Brain microvascular endothelial cell (primary cell): ENCODE results near the gene CBLC.
A peak's percentile ranks its signal among the peaks of the same experiment; 100 is the strongest.

ENCODE experiments used
- DNase-seq: peaks from one replicate; pipeline ENCODE4 v3.0.0-alpha.2; 2020
- H3K27ac ChIP-seq: fragments of 250-450 bp; sonication (Bioruptor Pico); 2 replicates; pipeline ENCODE4 v1.5.1; 2020; ENCODE audit warnings: mild to moderate bottlenecking, moderate library complexity
- H3K27me3 ChIP-seq: fragments of 250-450 bp; sonication (Bioruptor Pico); replicated peaks from 2 replicates; pipeline ENCODE4 v1.5.1; 2020; ENCODE audit warnings: mild to moderate bottlenecking
- H3K36me3 ChIP-seq: fragments of 250-450 bp; sonication (Bioruptor Pico); replicated peaks from 2 replicates; pipeline ENCODE4 v1.5.1; 2020; ENCODE audit warnings: mild to moderate bottlenecking
- H3K4me3 ChIP-seq: 2 replicates; pipeline ENCODE4 v1.5.1; 2011; ENCODE audit warnings: low read depth, mild to moderate bottlenecking, control low read depth, low read length, moderate library complexity
- in situ Hi-C: cut with HindIII; loops from 2 replicates; pipeline ENCODE4 v1.10.0; 2017; ENCODE audit warnings: low sequenced_read_pairs, low pct_ligation_motif_present
- TF ChIP-seq, protein P1 (sequence below): IDR thresholded peaks from 2 replicates; pipeline ENCODE4 v1.5.1; 2011; ENCODE audit warnings: low read depth, mild to moderate bottlenecking, moderate library complexity, low read length, control low read depth, inconsistent platforms; ENCODE audit errors: missing control alignments

CBLC gene

DNA sequence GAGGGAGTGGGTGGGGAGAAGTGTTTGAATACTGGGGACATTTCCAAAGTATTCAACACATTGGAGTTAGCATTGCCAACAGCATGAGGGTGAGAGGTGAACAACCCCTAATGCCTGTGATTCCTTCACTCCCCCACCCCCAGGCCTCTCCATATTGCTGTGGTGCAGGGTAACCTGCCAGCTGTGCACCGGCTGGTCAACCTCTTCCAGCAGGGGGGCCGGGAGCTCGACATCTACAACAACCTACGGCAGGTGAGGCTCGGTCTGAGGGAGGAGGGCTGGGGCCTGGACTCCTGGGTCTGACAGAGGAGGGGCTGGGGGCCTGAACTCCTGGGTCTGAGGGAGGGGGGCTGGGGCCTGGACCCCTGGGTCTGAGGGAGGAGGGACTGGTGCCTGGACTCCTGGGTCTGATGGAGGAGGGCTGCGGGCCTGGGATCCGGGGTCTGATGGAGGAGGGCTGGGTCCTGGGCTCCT, 21.6 kb upstream of the CBLC start:
- Histone ChIP-seq H3K36me3 (peaks cover 62% of the 10 kb centered on the region), H3K27me3 (no peaks in the 10 kb centered on the region), H3K4me3 (no peak overlapping the region), H3K27ac (no peak overlapping the region)
- in situ Hi-C loops = no loop called here
- TF ChIP-seq, protein P1, sequence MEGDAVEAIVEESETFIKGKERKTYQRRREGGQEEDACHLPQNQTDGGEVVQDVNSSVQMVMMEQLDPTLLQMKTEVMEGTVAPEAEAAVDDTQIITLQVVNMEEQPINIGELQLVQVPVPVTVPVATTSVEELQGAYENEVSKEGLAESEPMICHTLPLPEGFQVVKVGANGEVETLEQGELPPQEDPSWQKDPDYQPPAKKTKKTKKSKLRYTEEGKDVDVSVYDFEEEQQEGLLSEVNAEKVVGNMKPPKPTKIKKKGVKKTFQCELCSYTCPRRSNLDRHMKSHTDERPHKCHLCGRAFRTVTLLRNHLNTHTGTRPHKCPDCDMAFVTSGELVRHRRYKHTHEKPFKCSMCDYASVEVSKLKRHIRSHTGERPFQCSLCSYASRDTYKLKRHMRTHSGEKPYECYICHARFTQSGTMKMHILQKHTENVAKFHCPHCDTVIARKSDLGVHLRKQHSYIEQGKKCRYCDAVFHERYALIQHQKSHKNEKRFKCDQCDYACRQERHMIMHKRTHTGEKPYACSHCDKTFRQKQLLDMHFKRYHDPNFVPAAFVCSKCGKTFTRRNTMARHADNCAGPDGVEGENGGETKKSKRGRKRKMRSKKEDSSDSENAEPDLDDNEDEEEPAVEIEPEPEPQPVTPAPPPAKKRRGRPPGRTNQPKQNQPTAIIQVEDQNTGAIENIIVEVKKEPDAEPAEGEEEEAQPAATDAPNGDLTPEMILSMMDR = no peak
- DNase-seq = no peak

DNA sequence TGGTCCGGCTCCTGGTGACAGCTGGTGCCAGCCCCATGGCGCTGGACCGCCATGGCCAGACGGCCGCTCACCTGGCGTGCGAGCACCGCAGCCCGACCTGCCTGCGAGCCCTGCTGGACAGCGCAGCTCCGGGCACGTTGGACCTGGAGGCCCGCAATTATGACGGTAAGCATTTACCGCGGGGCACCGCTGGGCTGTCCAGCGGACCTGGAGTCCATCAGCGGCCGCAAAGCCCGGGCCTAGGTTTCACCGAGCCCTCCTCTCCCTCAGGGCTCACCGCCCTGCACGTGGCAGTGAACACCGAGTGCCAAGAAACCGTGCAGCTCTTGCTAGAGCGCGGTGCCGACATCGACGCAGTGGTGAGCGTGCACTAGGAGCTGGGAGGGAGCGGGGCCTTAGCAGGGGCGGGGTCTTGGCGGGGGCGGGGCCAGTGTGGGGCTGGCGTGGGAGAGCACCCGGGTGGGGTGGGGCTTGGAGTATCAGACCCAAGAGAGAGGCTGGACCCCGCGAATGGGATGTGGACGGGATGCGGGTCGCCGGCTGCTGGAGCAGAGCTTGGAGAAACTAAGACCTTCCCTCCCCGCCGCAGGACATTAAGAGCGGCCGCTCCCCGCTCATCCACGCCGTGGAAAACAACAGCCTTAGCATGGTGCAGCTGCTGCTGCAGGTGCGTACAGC, 20.5 kb upstream of the CBLC start:
- peaks cover 59% of the 10 kb centered on the region for H3K36me3 ChIP-seq
- no peaks in the 10 kb centered on the region for H3K27me3 ChIP-seq
- TF ChIP-seq, protein P1 = no peak
- no peak for DNase-seq
- H3K27ac ChIP-seq = peak overlapping the region; percentile 19
- in situ Hi-C loops = no loop called here
- H3K4me3 ChIP-seq = peak overlapping the region; percentile 64

DNA sequence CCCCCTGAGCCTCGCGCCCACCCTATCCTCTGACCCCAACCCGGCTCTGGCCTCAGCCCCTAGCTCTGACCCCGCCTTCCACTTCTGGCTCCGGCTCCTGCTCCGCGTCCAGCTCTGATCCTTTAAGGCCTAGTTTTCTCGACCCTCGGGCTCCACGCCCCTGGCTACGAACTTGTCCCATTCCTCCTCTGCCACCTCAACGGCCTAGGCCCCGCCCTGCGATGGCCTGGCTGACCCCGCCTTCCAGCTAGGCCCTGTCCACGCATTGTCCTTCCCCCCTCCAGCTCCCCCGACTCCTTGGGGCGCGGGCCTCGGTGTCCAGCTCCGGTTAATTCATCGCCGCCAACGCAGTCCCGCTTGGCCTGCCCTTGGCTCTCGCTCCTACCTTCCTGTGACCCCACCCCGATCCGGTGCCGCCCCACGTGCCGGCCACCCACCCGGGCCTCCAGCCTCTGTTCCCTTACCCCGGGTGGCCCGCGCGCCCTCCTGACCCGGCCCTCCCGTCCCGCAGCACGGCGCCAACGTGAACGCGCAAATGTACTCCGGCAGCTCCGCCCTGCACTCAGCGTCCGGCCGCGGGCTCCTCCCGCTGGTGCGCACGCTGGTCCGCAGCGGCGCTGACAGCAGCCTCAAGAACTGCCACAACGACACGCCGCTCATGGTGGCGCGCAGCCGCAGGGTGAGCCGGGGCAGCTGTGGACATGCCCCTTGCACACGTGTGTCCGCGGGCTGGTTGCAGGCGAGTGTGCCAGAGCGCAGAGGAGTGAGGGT, 19.8 kb upstream of the CBLC start:
- peak overlapping the region; percentile 64 for H3K4me3 ChIP-seq
- H3K27ac ChIP-seq = peak overlapping the region; percentile 19
- DNase-seq = no peak
- TF ChIP-seq, protein P1 = peak; percentile 11
- in situ Hi-C loops = no loop called here
- H3K27me3 ChIP-seq = no peaks in the 10 kb centered on the region
- H3K36me3 ChIP-seq = peaks cover 52% of the 10 kb centered on the region

DNA sequence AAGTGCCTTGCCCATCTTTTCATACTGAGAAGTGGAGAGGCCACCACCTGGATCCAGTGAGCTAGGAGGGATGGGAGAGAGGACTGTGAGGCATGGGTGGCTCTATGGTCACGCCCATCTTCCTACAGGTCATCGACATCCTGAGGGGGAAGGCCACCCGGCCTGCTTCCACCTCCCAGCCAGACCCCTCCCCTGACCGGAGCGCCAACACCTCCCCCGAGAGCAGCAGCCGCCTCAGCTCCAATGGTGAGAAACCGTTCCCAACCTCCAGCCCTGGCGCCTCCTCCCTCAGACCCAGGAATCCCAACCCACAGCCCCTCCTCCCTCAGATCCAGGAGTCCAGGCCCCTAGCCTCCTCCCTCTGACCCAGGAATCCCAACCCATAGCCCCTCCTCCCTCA, 19.1 kb upstream of the CBLC start:
- Histone ChIP-seq H3K4me3 (peak overlapping the region; percentile 64), H3K36me3 (peaks cover 52% of the 10 kb centered on the region), H3K27ac (no peak overlapping the region), H3K27me3 (no peaks in the 10 kb centered on the region)
- no peak for DNase-seq
- in situ Hi-C loops = no loop called here
- TF ChIP-seq, protein P1 = no peak

DNA sequence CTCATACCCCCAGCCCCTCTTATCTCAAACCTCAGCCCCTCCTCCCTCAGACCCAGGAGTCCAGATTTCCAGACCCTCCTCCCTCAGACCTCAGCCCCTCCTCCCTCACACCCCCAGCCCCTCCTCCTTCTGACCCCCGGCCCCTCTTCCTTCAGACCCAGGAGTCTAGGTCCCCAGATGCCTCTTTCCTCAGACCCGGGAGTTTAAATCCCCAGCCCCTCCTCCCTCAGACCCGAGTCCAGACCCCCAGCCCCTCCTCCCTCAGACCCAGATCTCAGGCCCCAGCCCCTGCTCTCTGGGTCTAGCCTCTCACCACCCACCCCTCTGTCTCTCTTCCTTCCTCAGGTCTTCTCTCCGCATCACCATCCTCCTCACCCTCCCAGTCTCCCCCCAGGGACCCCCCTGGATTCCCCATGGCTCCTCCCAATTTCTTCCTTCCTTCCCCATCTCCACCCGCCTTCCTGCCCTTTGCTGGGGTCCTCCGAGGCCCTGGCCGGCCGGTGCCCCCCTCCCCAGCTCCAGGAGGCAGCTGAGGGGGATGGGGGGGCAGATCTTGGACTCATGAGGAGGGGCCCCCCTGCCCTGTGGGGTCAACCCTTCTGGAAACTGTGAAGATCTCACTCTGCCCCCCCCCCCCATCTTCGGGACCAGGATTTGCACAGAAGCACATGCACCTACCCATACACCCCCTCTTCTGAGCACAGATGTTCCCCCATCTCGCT, 18.4 kb upstream of the CBLC start:
- DNase-seq = no peak
- Histone ChIP-seq H3K27me3 (no peaks in the 10 kb centered on the region), H3K4me3 (no peak overlapping the region), H3K36me3 (peaks cover 52% of the 10 kb centered on the region), H3K27ac (no peak overlapping the region)
- TF ChIP-seq, protein P1 = no peak
- in situ Hi-C loops = no loop called here
